Ovary (tissue), 9 donors: ENCODE data around the gene DIP2C. TPM values are rescaled to one million over a fixed set of nuclear protein-coding genes. Genes with fewer than 3 reads are reported as not detected.

ENCODE experiments used
- DNase-seq, 5 donors: peaks; one replicate each; pipeline ENCODE4 v3.0.0-alpha.2; 2019 to 2020
- H3K27ac ChIP-seq, 2 donors: fragments of 200-600 bp; one replicate each; pipeline versions ENCODE4 v1.5.1 to v1.8.0; 2019 to 2022
- H3K27me3 ChIP-seq: fragments of 200-600 bp; one replicate; pipeline ENCODE4 v1.8.0; 2022
- H3K36me3 ChIP-seq: fragments of 200-600 bp; sonication (generic); one replicate; pipeline ENCODE4 v1.5.1; 2019
- H3K4me1 ChIP-seq: one replicate; pipeline ENCODE4 v1.8.1; 2013; ENCODE audit warnings: mild to moderate bottlenecking, moderate library complexity; ENCODE audit not compliant: insufficient read depth
- H3K4me3 ChIP-seq: fragments of 200-600 bp; sonication (generic); one replicate; pipeline ENCODE4 v1.5.1; 2017
- H3K9me3 ChIP-seq, 2 donors: fragments of 200-600 bp in 1 of 2; sonication (generic) in 1 of 2; one replicate each; pipeline versions ENCODE4 v1.5.1 to v1.8.1; 2013 to 2019; ENCODE audit warnings: mild to moderate bottlenecking in 1 of 2, moderate library complexity in 1 of 2
- CTCF ChIP-seq, 3 donors: fragments of 450-650 bp in 2 of 3; fragments of 200-600 bp in 1 of 3; IDR thresholded peaks; one replicate each; pipeline versions ENCODE4 v1.5.1 to v1.8.0; 2016 to 2022; ENCODE audit warnings: antibody characterized with exemption in 3 of 3, mild to moderate bottlenecking in 1 of 3
- EP300 ChIP-seq: sonication (generic); formaldehyde crosslinking; IDR thresholded peaks from one replicate; pipeline ENCODE4 v1.6.1; 2017; ENCODE audit warnings: antibody characterized with exemption
- POLR2A ChIP-seq: fragments of 450-650 bp; IDR thresholded peaks from one replicate; pipeline ENCODE4 v1.6.1; 2017; ENCODE audit warnings: antibody characterized with exemption, mild to moderate bottlenecking, moderate library complexity
- WGBS, 3 donors: extraction: QIAGEN DNeasy Blood & Tissue Kit in 1 of 3; methylation state at CpG; one replicate each; pipeline versions ENCODE4 v1.1.5 to v1.1.7; 2013 to 2017; 5-methylcytosine and 5-hydroxymethylcytosine counted together
- intact Hi-C, 4 donors: fragments of 100-400 bp; cut with DNase I; formaldehyde crosslinking; loops; one replicate each; pipeline versions ENCODE4 v1.11.0 to v1.15.1; 2022 to 2023
- polyA plus RNA-seq, 2 donors: library from polyadenylated mRNA; stranded (reverse); fragments of 200-250 nt in 1 of 2; fragments of 350-450 nt in 1 of 2; fragmentation: Illumina TruSeq in 1 of 2; extraction: RNeasy Lipid Tissue Mini Kit (QIAGEN cat#74804) in 1 of 2; gene quantifications; one replicate each; pipeline ENCODE4 v1.2.3, GENCODE V29; 2013 to 2014
- total RNA-seq, 7 donors: library from RNA; depleted of rRNA in 2 of 7; stranded (reverse); fragments of >200 nt in 2 of 7; fragmentation: NEBNext Ultra II Directional in 3 of 7; extraction: Animal tissue kit (Norgen Biotek cat#: 25700) in 3 of 7; gene quantifications; one replicate each; pipeline versions ENCODE4 v1.1.0 to v1.2.4, GENCODE V29; 2016 to 2023
- donor health status: DM: no; HTN: no; CAD: no; lungs with moderate emphysema.
- donor health status: DM: no; HTN: no; CAD: no.
- donor health status: Bipolar disorder and iron deficiency.
- donor health status: DM: yes; HTN: yes; CAD: no.
- donor health status: DM: no; HTN: no; CAD: no.
- donor health status: DM: yes; HTN: yes; CAD: no.

Gene DIP2C
- total and polyA plus RNA-seq, 9 donors, result 10.1 to 29.4 (median 22.2) TPM

GRCh38 chr10:260819-261429 lies 428.5 kb downstream of the DIP2C start:
- intact Hi-C loops, result no loop called here
- no peaks in the 10 kb centered on the region for H3K4me1 ChIP-seq
- TF ChIP-seq EP300 (no peak), CTCF (IDR thresholded peaks at IDR 0.05) (no peak), POLR2A (no peak)
- H3K4me3 ChIP-seq, result no peak overlapping the region
- H3K36me3 ChIP-seq, result no peaks in the 10 kb centered on the region
- H3K9me3 ChIP-seq, result no peaks in the 10 kb centered on the region
- H3K27ac ChIP-seq, result no peak overlapping the region
- H3K27me3 ChIP-seq, result no peaks in the 10 kb centered on the region
- DNase-seq, result no peak
- WGBS, 3 donors, result 88 to 90% (median 90%) methylated on average over 15 of the region's 15 CpGs

GRCh38 chr10:251982-252582 lies 437.4 kb downstream of the DIP2C start:
- Histone ChIP-seq H3K4me1 (no peaks in the 10 kb centered on the region), H3K27me3 (no peaks in the 10 kb centered on the region), H3K9me3 (no peaks in the 10 kb centered on the region), H3K36me3 (no peaks in the 10 kb centered on the region), H3K27ac (no peak overlapping the region), H3K4me3 (no peak overlapping the region)
- WGBS, 3 donors, result 91 to 92% (median 92%) methylated on average over 13 of the region's 13 CpGs
- no peak for TF ChIP-seq POLR2A
- no peak for TF ChIP-seq EP300
- no peak for TF ChIP-seq CTCF (IDR thresholded peaks at IDR 0.05)
- DNase-seq, result no peak
- intact Hi-C loops, result no loop called here

GRCh38 chr10:248307-248706 lies 441.2 kb downstream of the DIP2C start:
- no peak overlapping the region for H3K27ac ChIP-seq
- DNase-seq, result no peak
- H3K27me3 ChIP-seq, result no peaks in the 10 kb centered on the region
- TF ChIP-seq CTCF (IDR thresholded peaks at IDR 0.05) (no peak), EP300 (no peak), POLR2A (no peak)
- H3K4me1 ChIP-seq, result no peaks in the 10 kb centered on the region
- H3K9me3 ChIP-seq, result no peaks in the 10 kb centered on the region
- intact Hi-C loops, result no loop called here
- 94 to 95% (median 94%) methylated on average over 15 of the region's 15 CpGs for WGBS, 3 donors
- no peak overlapping the region for H3K4me3 ChIP-seq
- no peaks in the 10 kb centered on the region for H3K36me3 ChIP-seq

- H3K27ac ChIP-seq, result no peak overlapping the region
- DNase-seq, result no peak
- intact Hi-C loops, result no loop called here
- no peaks in the 10 kb centered on the region for H3K27me3 ChIP-seq
- H3K4me1 ChIP-seq, result no peaks in the 10 kb centered on the region
- H3K36me3 ChIP-seq, result no peaks in the 10 kb centered on the region
- no peak overlapping the region for H3K4me3 ChIP-seq
- 92 to 95% (median 93%) methylated on average over 4 of the region's 4 CpGs for WGBS, 3 donors
- no peaks in the 10 kb centered on the region for H3K9me3 ChIP-seq
- TF ChIP-seq POLR2A (no peak), CTCF (IDR thresholded peaks at IDR 0.05) (no peak), EP300 (no peak)
Measured at GRCh38 chr10:247480-247879, 442.0 kb downstream of the DIP2C start.
